SK-N-SH (cell line): ENCODE measurements around the gene HDAC4. TPM values are rescaled to one million over a fixed set of nuclear protein-coding genes. Genes with fewer than 3 reads are reported as not detected.

Experiments used
- CTCF ChIA-PET: fragments of 300-600, 350-600 bp; formaldehyde crosslinking; extraction: SDS; loops from one replicate; lab custom pipeline; 2021; lab: Yijun Ruan, JAX
- POLR2A ChIA-PET: fragments of 350-600 bp; sonication (Branson Sonifier 250); formaldehyde crosslinking; extraction: SDS; loops from one replicate; lab custom pipeline; 2020; ENCODE audit warnings: antibody characterized with exemption, inconsistent platforms; lab: Yijun Ruan, JAX
- DNase-seq: peaks from one replicate; pipeline ENCODE4 v3.0.0; 2012
- H2AFZ ChIP-seq: fragments of 200-600 bp; sonication (generic); 2 replicates; pipeline ENCODE4 v1.8.1; 2016; ENCODE audit warnings: antibody characterized with exemption, mild to moderate bottlenecking, low read depth
- H3F3A ChIP-seq: fragments of 200-600 bp; sonication (generic); replicated peaks from 2 replicates; pipeline ENCODE3; 2016; ENCODE audit warnings: antibody characterized with exemption, mild to moderate bottlenecking; ENCODE audit not compliant: insufficient read depth
- H3K27ac ChIP-seq, 2 experiments: fragments of 200-500 bp in 1 of 2; fragments of 200-600 bp in 1 of 2; sonication (Bioruptor generic) in 1 of 2; sonication (generic), shearing (Covaris generic) in 1 of 2; 2 replicates each; pipeline versions ENCODE4 v1.5.1 to v1.6.1; 2014 to 2016; ENCODE audit warnings: low read depth in 2 of 2, inconsistent platforms in 1 of 2, low read length in 1 of 2, mild to moderate bottlenecking in 1 of 2, mixed read lengths in 1 of 2
- H3K27me3 ChIP-seq: fragments of 200-600 bp; sonication (generic), shearing (Covaris generic); 2 replicates; pipeline ENCODE4 v1.6.1; 2016; ENCODE audit warnings: mixed run types; ENCODE audit not compliant: insufficient read depth
- H3K36me3 ChIP-seq, 2 experiments: fragments of 200-500 bp in 1 of 2; fragments of 200-600 bp in 1 of 2; sonication (Bioruptor generic) in 1 of 2; sonication (generic) in 1 of 2; replicated peaks in 1 of 2; 2 replicates each; pipeline versions ENCODE3 to v1.5.1; 2014 to 2016; ENCODE audit warnings: low read length in 1 of 2, mild to moderate bottlenecking in 1 of 2; ENCODE audit not compliant: insufficient read depth in 2 of 2, control insufficient read depth in 1 of 2
- H3K4me1 ChIP-seq, 2 experiments: fragments of 200-500 bp in 1 of 2; fragments of 200-600 bp in 1 of 2; sonication (Bioruptor generic) in 1 of 2; sonication (generic), shearing (Covaris generic) in 1 of 2; 2 replicates each; pipeline versions ENCODE4 v1.5.1 to v1.6.1; 2014 to 2016; ENCODE audit warnings: low read depth in 1 of 2, low read length in 1 of 2, mixed run types in 1 of 2; ENCODE audit not compliant: insufficient read depth in 2 of 2, control insufficient read depth in 1 of 2
- H3K4me2 ChIP-seq: fragments of 200-600 bp; sonication (generic), shearing (Covaris generic); 2 replicates; pipeline ENCODE4 v1.6.1; 2017; ENCODE audit warnings: mixed run types
- H3K4me3 ChIP-seq, 2 experiments: fragments of 200-500 bp in 1 of 2; fragments of 200-600 bp in 1 of 2; sonication (Bioruptor generic) in 1 of 2; sonication (generic), shearing (Covaris generic) in 1 of 2; 2 replicates each; pipeline versions ENCODE4 v1.5.1 to v1.8.1; 2014 to 2016; ENCODE audit warnings: low read depth in 2 of 2, inconsistent platforms in 1 of 2, low read length in 1 of 2, mild to moderate bottlenecking in 1 of 2, mixed read lengths in 1 of 2, moderate library complexity in 1 of 2
- H3K79me2 ChIP-seq: fragments of 200-600 bp; sonication (generic); 2 replicates; pipeline ENCODE4 v1.8.1; 2017; ENCODE audit warnings: mild to moderate bottlenecking; ENCODE audit not compliant: insufficient read depth
- H3K9ac ChIP-seq: fragments of 200-600 bp; sonication (generic); 2 replicates; pipeline ENCODE4 v1.6.1; 2017; ENCODE audit warnings: mixed run types
- H3K9me2 ChIP-seq: fragments of 200-600 bp; sonication (generic); 2 replicates; pipeline ENCODE4 v1.6.1; 2017; ENCODE audit warnings: mixed run types
- H3K9me3 ChIP-seq: fragments of 200-600 bp; sonication (generic); 2 replicates; pipeline ENCODE4 v1.6.1; 2017; ENCODE audit warnings: mixed run types, mild to moderate bottlenecking, moderate library complexity
- H4K20me1 ChIP-seq: fragments of 200-600 bp; sonication (generic); 2 replicates; pipeline ENCODE4 v1.6.1; 2017; ENCODE audit warnings: mild to moderate bottlenecking, mixed run types; ENCODE audit not compliant: insufficient read depth
- CHD2 ChIP-seq: fragments of 150-350 bp; IDR thresholded peaks from 2 replicates; pipeline ENCODE4 v1.6.1; 2018; ENCODE audit warnings: low read length; ENCODE audit not compliant: partially characterized antibody
- CTCF ChIP-seq: fragments of 200-600 bp; sonication (generic); IDR thresholded peaks from 2 replicates; pipeline ENCODE4 v1.6.1; 2017; ENCODE audit warnings: antibody characterized with exemption, mild to moderate bottlenecking, moderate library complexity
- EZH2phosphoT487 ChIP-seq: fragments of 200-600 bp; sonication (generic); IDR thresholded peaks from 2 replicates; pipeline ENCODE4 v1.6.1; 2017; ENCODE audit warnings: low read depth, mixed run types, mild to moderate bottlenecking, antibody characterized with exemption, moderate library complexity, borderline replicate concordance
- FOXJ3 ChIP-seq: sonication (generic); formaldehyde crosslinking; IDR thresholded peaks from 2 replicates; pipeline ENCODE4 v1.5.1; 2020; ENCODE audit warnings: mild to moderate bottlenecking, missing genetic modification reagents
- FOXM1 ChIP-seq: IDR thresholded peaks from 2 replicates; pipeline ENCODE4 v1.4.0; 2012; ENCODE audit warnings: low read depth, mild to moderate bottlenecking
- GABPA ChIP-seq: IDR thresholded peaks from 2 replicates; pipeline ENCODE4 v1.4.0; 2012; ENCODE audit warnings: low read depth, mild to moderate bottlenecking
- IRF3 ChIP-seq: fragments of 150-350 bp; IDR thresholded peaks from 2 replicates; pipeline ENCODE4 v1.6.1; 2016; ENCODE audit warnings: mild to moderate bottlenecking, low read depth, low read length
- NFIC ChIP-seq: IDR thresholded peaks from 2 replicates; pipeline ENCODE4 v1.4.0; 2012; ENCODE audit warnings: borderline replicate concordance
- RFX5 ChIP-seq: IDR thresholded peaks from 2 replicates; pipeline ENCODE4 v1.6.1; 2012; ENCODE audit warnings: mild to moderate bottlenecking, improper control_type of control experiment, low read length
- RXRA ChIP-seq: IDR thresholded peaks from 2 replicates; pipeline ENCODE4 v1.4.0; 2012; ENCODE audit warnings: low read depth, mild to moderate bottlenecking, borderline replicate concordance
- TCF12 ChIP-seq: IDR thresholded peaks from 2 replicates; pipeline ENCODE4 v1.4.0; 2012
- TEAD4 ChIP-seq: IDR thresholded peaks from 2 replicates; pipeline ENCODE4 v1.4.0; 2012; ENCODE audit warnings: mild to moderate bottlenecking, borderline replicate concordance; ENCODE audit not compliant: insufficient read depth
- USF2 ChIP-seq: fragments of 150-350 bp; IDR thresholded peaks from 2 replicates; pipeline ENCODE4 v1.6.1; 2017; ENCODE audit warnings: antibody characterized with exemption, low read length, low read depth, borderline replicate concordance
- ZBTB33 ChIP-seq: IDR thresholded peaks from 2 replicates; pipeline ENCODE4 v1.4.0; 2012; ENCODE audit warnings: low read depth, borderline replicate concordance
- WGBS: methylation state at CpG from one replicate; pipeline ENCODE4 v1.1.6; 2017; ENCODE audit warnings: low lambda C conversion rate; 5-methylcytosine and 5-hydroxymethylcytosine counted together
- polyA plus RNA-seq, 3 experiments: library from polyadenylated mRNA; depleted of rRNA; stranded (reverse); fragments of >200 nt; gene quantifications; 2 replicates each; pipeline ENCODE4 v1.2.3, GENCODE V29; 2012

HDAC4 gene
- polyA plus RNA-seq, 1 of the 3 experiments (the other 2 are of a cell fraction): 5.5 TPM

- no peak for TF ChIP-seq IRF3
- no peak for TF ChIP-seq GABPA
- TF ChIP-seq CTCF: no peak
- no peak for TF ChIP-seq TCF12
- TF ChIP-seq FOXJ3: no peak
- no peak for TF ChIP-seq RFX5
- TF ChIP-seq RXRA: no peak
- TF ChIP-seq, all 33 proteins: peak for 0
Measured at GRCh38 chr2:239073745-239074530, 326.9 kb downstream of the HDAC4 start (continued).

- DNase-seq: no peak
- Histone ChIP-seq H3K4me1 (peaks cover 0 to 20% of the 10 kb centered on the region in 2 experiments; a peak in 2 of 4 replicates), H3K9me2 (no peaks in the 10 kb centered on the region), H3K36me3 (peaks cover 0 to 5% of the 10 kb centered on the region in 2 experiments), H3K9me3 (no peaks in the 10 kb centered on the region), H3K4me2 (no peak overlapping the region), H3K9ac (no peak overlapping the region), H2AFZ (no peak overlapping the region), H3F3A (no peaks in the 10 kb centered on the region), H3K27me3 (no peaks in the 10 kb centered on the region), H3K4me3 (no peak overlapping the region), H3K27ac (no peak overlapping the region; a peak in 1 of 4 replicates), H3K79me2 (no peaks in the 10 kb centered on the region)
- CTCF ChIA-PET: interaction anchor here (0.7 to 1.7 kb wide), 2 partner anchors 33 to 37 kb away, joined by 4 read pairs; no protein-coding TSS in a partner anchor
- WGBS: 95% methylated on average over 12 of the region's 12 CpGs
- POLR2A ChIA-PET: no interaction called here
- TF ChIP-seq CHD2 (no peak), USF2 (no peak), FOXJ3 (no peak), ZBTB33 (no peak), FOXM1 (no peak), NFIC (no peak), EZH2phosphoT487 (no peak), TEAD4 (no peak), RFX5 (no peak)
- TF ChIP-seq, all 33 proteins: peak for 0
- H4K20me1 ChIP-seq: no peaks in the 10 kb centered on the region
Measured at GRCh38 chr2:239073270-239073669, 327.6 kb downstream of the HDAC4 start.
